Embryonic facial prominence (tissue), 1 donor: ENCODE data around the gene ATP8B1.
"Not testable (repeated sequence)": the region's sequence is repeated elsewhere in the genome, so short reads cannot be mapped to it uniquely, and the experiment has no call there.

ENCODE experiments used
- DNase-seq: peaks from one replicate; pipeline ENCODE4 v3.0.0-alpha.2; 2016; ENCODE audit errors: extremely low spot score

Gene ATP8B1

GRCh38 chr18:57660961-57661360 is 142.2 kb downstream of the ATP8B1 start:
- no peak for DNase-seq

GRCh38 chr18:57659460-57660102 is 143.5 kb downstream of the ATP8B1 start:
- DNase-seq: no peak

- no peak for DNase-seq
These were observed 145.6 kb downstream of the ATP8B1 start for GRCh38 chr18:57657542-57657941.

GRCh38 chr18:57655740-57656139 is 147.4 kb downstream of the ATP8B1 start:
- no peak for DNase-seq

DNA sequence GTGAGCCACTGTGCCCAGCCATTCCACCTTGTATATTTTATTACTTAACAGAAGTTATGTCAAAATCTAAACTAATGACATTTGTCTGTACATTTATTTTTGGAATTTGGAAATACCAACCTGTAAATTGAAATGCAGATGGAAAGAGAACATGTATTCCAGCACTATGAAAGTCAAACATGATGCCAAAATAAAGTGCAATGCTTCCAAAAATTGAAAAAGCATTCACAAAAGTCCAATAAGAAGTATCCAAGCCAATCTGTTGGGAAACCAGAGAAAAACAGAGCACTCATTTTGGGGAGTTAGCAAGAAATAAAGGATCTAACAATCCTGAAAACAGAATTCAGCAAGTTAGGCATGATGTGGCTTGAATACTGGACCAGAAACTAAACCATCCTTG is 151.2 kb downstream of the ATP8B1 start:
- DNase-seq: no peak

- no peak for DNase-seq
These were observed 153.3 kb downstream of the ATP8B1 start for GRCh38 chr18:57649556-57650500.

DNA sequence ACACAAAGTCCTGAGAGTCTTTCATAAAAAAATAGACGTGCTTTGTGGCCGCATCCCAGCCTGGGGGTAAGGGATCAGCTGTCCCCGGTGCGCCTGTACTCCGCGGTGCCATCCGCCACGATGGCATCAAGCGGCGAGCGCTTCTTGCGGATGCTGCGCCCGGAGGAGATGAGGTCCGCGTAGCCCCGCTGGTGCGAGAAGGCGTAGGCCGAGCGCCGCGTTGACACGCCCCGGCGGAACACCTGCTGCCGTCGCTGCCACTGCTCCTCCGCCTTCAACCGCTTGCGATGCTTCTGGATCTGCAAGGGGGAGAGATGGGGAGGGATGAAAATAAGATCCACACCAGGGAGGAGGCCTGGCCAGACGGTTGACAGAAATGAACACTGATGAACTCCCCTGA is 154.7 kb downstream of the ATP8B1 start:
- no peak for DNase-seq

DNA sequence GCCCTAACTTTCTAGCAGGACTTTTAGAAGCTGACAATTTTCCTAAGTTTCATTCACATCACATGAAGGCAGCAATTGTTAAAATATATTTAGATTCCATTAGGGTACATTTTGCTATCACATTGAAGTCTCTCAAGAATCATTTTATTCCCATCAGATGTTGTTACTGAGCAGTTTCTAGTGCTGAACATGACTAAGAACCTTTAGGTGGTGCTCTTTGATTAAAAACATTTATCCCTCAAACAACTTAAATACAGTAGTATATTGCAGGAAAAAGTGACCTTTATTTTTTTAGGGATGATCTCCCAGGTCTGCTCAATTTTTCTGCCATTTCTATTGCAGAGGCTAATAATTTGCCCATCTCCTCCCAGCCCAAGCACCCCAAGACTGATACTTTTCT is 158.6 kb downstream of the ATP8B1 start:
- no peak for DNase-seq

GRCh38 chr18:57643726-57644125 is 159.4 kb downstream of the ATP8B1 start:
- DNase-seq: not testable (repeated sequence)

DNA sequence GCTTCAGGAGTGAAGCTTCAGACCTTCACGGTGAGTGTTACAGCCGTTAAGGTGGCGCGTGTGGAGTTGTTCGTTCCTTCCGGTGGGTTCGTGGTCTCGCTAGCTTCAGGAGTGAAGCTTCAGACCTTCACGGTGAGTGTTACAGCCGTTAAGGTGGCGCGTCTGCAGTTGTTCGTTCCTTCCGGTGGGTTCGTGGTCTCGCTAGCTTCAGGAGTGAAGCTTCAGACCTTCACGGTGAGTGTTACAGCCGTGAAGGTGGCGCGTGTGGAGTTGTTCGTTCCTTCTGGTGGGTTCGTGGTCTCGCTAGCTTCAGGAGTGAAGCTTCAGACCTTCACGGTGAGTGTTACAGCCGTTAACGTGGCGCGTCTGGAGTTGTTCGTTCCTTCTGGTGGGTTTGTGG is 160.7 kb downstream of the ATP8B1 start:
- DNase-seq: not testable (repeated sequence)

- DNase-seq: no peak
These were observed 162.4 kb downstream of the ATP8B1 start for GRCh38 chr18:57640749-57641148.

DNA sequence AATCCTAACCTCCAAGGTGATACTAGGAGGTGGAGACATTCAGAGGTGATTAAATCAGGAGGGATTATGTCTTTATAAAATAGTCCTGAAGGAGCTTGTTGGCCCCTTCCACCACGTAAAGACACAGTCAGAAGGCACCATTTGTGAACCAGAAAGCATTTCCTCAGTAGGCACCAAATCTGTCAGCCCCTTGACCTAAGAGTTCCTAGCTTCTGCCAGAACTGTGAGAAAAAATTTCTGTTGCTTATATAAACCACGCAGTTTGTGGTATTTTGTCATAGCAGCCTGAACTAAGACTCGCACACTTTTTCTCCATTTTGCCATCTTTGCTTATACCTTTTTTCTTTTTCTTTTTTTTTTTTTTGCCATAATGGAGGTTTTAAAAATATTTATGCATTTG is 162.9 kb downstream of the ATP8B1 start:
- DNase-seq: no peak

DNA sequence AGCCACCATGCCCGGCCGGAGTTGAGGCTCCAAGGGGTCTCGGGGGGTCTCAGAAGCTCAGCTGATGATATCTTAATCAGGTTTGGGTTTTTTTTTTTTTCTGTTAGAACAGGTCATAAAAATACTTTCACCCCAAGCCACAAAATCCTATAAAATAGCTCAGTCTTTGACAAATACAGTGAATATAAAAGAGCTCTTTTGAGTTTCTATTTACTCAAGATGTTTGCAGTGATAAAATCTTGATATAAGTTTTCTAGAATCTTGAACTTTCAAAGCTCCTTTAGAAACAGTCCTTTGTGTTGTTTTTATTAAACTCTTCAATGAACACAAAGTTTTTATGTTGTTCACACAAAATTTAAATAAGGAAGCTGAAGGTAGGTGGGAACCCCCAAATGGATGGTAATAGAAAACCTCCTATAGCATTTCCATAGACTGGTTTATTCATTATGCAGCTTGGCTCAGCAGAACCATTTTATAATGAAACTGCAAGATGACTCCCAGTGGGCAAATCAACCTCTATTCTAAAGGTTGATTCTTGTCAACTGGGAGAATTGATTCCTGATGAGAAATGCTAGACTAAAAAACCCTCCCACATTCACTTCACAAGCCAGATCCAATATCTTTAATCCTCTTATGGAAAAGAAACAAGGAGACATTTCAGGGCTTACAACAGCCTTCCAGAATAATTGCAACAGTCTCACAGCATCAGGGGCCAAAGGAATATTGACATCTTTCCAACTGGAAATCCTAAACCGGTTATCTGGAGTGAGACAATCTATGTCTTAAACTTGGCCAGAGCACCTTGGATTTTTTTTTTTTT is 167.9 kb downstream of the ATP8B1 start:
- no peak for DNase-seq

- DNase-seq: no peak
These were observed 171.4 kb downstream of the ATP8B1 start for GRCh38 chr18:57631697-57632096.

GRCh38 chr18:57630754-57631595 is 172.1 kb downstream of the ATP8B1 start:
- DNase-seq: no peak

DNA sequence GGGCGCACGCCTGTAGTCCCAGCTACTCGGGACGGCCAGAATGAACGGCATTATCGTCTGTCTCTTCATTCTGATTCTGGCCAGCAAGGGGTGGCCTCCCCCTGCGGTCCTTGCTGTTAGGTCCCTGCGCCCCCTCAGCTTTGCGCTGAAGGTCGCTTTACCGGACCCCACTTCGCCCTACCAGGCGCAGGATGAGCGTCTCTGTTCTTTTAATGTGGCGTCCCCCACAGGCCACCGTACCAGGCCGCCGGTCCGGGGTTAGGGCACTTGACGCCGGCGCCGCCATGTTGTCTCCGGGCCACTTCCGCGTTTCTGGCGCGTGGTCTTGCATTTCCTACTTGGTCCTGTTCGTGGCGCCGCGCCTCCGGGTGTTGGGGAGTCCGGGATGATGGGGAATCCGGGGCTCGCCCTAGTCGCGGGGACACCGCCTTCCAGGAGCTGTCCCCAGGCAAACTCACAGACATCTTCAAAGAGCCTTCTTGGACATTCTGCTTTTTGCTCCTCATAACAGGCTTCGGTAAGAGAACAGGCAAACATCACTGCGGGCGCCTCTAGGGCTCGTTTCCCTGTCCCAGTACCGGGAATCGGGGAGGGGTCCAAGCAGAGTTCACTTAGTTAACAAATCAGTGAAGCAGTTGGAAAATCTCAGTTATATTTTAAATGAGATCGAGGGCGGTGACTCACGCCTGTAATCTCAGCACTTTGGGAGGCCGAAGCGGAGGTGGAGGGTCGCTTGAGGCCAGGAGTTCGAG is 172.9 kb downstream of the ATP8B1 start:
- peak; percentile 92 for DNase-seq

GRCh38 chr18:57629422-57629821 is 173.7 kb downstream of the ATP8B1 start:
- no peak for DNase-seq

- DNase-seq: no peak
These were observed 175.6 kb downstream of the ATP8B1 start for GRCh38 chr18:57627488-57627887.

DNA sequence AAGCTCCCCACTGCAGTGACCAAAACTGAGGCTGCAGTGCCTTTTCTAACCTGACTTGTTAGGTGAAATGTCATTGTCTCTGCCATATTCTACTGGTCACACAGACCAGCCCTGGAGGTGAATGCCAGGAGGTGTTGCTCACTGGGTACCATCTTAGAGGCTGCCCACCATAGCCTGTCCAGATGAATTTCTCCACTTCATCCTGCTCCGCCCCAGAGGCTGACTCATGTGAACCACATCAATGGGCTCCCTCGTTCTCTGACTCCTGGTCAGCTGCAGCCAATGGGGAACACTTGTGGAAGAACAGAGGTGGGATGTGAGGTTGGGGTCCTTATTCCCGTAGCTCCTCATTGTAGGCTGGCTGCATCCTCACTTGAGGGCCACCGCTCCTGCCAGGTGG is 178.1 kb downstream of the ATP8B1 start:
- no peak for DNase-seq

GRCh38 chr18:57621246-57621604 is 181.9 kb downstream of the ATP8B1 start:
- DNase-seq: no peak

DNA sequence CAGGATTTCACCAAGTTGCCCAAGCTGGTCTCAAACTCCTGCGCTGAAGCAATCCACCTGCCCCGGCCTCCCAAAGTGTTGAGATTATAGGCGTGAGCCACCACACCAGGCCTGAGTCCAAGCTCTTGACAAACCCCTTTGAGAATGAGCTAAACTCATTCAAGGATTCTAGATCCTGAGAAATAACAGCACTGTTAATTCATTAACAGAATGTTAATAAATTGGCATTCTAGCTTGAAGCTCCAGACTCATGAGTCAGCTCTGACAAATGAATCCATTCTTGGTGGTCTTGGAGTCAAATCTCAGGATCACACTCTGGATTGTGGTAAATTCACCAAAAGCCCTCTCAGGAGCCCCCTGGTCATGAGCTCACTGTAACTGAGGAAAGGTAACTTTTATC is 183.2 kb downstream of the ATP8B1 start:
- no peak for DNase-seq
